Loucy (cell line): Measurements from ENCODE around the gene NRF1.
A peak's percentile ranks its signal among the peaks of the same experiment; 100 is the strongest.

ENCODE experiments used
- H2AFZ ChIP-seq: fragments of 200-600 bp; sonication (generic); 2 replicates; pipeline ENCODE4 v1.6.0; 2016; ENCODE audit warnings: antibody characterized with exemption, mild to moderate bottlenecking, low read length, moderate library complexity
- H3F3A ChIP-seq: fragments of 200-600 bp; 2 replicates; pipeline ENCODE4 v1.6.0; 2016; ENCODE audit warnings: antibody characterized with exemption, low read depth, mild to moderate bottlenecking
- H3K27me3 ChIP-seq: fragments of 200-600 bp; sonication (generic); 2 replicates; pipeline ENCODE4 v1.6.1; 2014; ENCODE audit warnings: low read length, mild to moderate bottlenecking; ENCODE audit not compliant: insufficient read depth, poor library complexity, severe bottlenecking
- H3K36me3 ChIP-seq: fragments of 200-600 bp; sonication (generic); 2 replicates; pipeline ENCODE4 v1.6.1; 2016; ENCODE audit warnings: low read length; ENCODE audit not compliant: insufficient read depth
- H3K4me1 ChIP-seq: fragments of 200-600 bp; sonication (generic); 2 replicates; pipeline ENCODE4 v1.5.1; 2014; ENCODE audit warnings: low read length, mild to moderate bottlenecking; ENCODE audit not compliant: insufficient read depth, poor library complexity, severe bottlenecking
- H3K4me2 ChIP-seq: fragments of 200-600 bp; sonication (generic); 2 replicates; pipeline ENCODE4 v1.6.0; 2014; ENCODE audit warnings: antibody characterized with exemption, low read length, low read depth, mild to moderate bottlenecking; ENCODE audit not compliant: poor library complexity, severe bottlenecking
- H3K4me3 ChIP-seq: fragments of 200-600 bp; sonication (generic); 2 replicates; pipeline ENCODE4 v1.5.1; 2014; ENCODE audit warnings: low read length, mild to moderate bottlenecking, mixed read lengths; ENCODE audit not compliant: poor library complexity, severe bottlenecking
- H3K79me2 ChIP-seq: fragments of 200-600 bp; sonication (generic); 2 replicates; pipeline ENCODE4 v1.6.1; 2014; ENCODE audit warnings: low read length; ENCODE audit not compliant: insufficient read depth
- H3K9ac ChIP-seq: fragments of 200-600 bp; sonication (generic); 2 replicates; pipeline ENCODE4 v1.6.0; 2014; ENCODE audit warnings: mild to moderate bottlenecking, low read depth, low read length, moderate library complexity; ENCODE audit not compliant: poor library complexity, severe bottlenecking
- H3K9me2 ChIP-seq: fragments of 200-600 bp; sonication (generic); replicated peaks from 2 replicates; pipeline ENCODE4 v1.6.1; 2016; ENCODE audit warnings: low read depth, low read length, mixed read lengths
- H3K9me3 ChIP-seq: fragments of 200-600 bp; sonication (generic); 2 replicates; pipeline ENCODE4 v1.6.1; 2014; ENCODE audit warnings: mild to moderate bottlenecking, antibody characterized with exemption, low read length, low read depth; ENCODE audit not compliant: insufficient read depth
- H4K20me1 ChIP-seq: fragments of 200-600 bp; sonication (generic); 2 replicates; pipeline ENCODE4 v1.6.0; 2014; ENCODE audit warnings: antibody characterized with exemption, low read length, mild to moderate bottlenecking; ENCODE audit not compliant: insufficient read depth, poor library complexity, severe bottlenecking
- EZH2phosphoT487 ChIP-seq: fragments of 200-600 bp; IDR thresholded peaks from 2 replicates; pipeline ENCODE4 v1.6.1; 2018; ENCODE audit warnings: antibody characterized with exemption, mild to moderate bottlenecking, moderate library complexity, borderline replicate concordance
- TF ChIP-seq, protein P1 (sequence below): fragments of 200-600 bp; sonication (generic); conservative IDR thresholded peaks from 2 replicates; pipeline ENCODE4 v1.5.1; 2014; ENCODE audit warnings: mild to moderate bottlenecking, antibody characterized with exemption, low read length

Gene NRF1

DNA sequence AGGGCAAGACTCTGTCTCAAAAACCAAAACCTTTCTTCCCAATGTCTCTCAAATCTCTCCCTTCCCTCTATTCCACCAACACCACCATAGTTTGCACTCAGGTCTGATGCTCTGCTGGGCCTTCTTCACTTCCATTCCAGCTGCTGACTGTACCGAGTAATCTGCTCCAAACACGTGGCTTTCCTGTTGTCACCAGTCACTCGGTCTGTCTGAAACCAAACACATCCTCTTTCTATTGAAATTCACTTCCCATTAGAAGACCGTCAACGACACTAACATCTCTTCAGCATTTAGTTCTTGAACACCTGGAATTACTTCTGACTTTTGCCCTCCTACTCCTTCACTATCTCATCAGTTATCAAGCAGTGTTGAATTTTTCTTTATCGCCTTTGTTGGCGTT is 4.7 kb upstream of the NRF1 start:
- no peak for TF ChIP-seq EZH2phosphoT487
- TF ChIP-seq, protein P1, sequence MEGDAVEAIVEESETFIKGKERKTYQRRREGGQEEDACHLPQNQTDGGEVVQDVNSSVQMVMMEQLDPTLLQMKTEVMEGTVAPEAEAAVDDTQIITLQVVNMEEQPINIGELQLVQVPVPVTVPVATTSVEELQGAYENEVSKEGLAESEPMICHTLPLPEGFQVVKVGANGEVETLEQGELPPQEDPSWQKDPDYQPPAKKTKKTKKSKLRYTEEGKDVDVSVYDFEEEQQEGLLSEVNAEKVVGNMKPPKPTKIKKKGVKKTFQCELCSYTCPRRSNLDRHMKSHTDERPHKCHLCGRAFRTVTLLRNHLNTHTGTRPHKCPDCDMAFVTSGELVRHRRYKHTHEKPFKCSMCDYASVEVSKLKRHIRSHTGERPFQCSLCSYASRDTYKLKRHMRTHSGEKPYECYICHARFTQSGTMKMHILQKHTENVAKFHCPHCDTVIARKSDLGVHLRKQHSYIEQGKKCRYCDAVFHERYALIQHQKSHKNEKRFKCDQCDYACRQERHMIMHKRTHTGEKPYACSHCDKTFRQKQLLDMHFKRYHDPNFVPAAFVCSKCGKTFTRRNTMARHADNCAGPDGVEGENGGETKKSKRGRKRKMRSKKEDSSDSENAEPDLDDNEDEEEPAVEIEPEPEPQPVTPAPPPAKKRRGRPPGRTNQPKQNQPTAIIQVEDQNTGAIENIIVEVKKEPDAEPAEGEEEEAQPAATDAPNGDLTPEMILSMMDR = no peak
- no peaks in the 10 kb centered on the region for H3K36me3 ChIP-seq

DNA sequence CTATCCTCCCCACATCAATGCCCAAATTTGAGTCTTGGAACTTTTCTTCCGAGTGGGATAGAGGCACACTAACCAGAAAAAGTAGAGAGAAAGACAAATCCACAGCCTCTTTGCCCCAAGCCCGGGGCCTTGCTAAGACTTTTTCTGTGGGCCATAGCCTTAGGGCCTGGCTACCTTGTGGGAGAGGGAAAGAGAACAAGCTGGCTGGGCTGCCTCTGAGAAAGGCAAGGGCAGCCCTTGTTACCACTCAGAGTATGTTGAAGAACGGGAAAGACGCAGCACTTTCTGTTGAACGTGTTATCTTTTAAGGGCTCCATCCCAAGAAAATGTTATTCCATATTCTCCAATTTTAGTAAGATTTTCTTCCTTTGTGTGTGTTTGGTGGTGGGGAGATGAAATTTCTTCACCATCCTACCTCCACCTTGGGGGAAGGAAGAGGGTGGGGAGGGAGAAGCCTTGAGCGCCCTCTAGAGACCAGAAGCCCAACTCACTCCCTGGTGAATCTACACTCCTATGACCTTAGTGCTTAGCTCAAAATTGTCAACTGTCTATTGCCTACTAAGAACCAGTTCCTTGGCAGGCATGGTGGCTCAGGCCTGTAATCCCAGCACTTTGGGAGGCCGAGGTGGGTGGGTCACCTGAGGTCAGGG is 3.9 kb upstream of the NRF1 start:
- no peak overlapping the region for H3K4me2 ChIP-seq
- no peak overlapping the region for H3K9ac ChIP-seq
- no peak overlapping the region for H2AFZ ChIP-seq
- no peak for TF ChIP-seq EZH2phosphoT487
- TF ChIP-seq, protein P1 = peak; percentile 78
- H3F3A ChIP-seq = peaks cover 10% of the 10 kb centered on the region; the same call in 1 of the 2 replicates
- H3K27me3 ChIP-seq = no peaks in the 10 kb centered on the region
- peaks cover 8% of the 10 kb centered on the region for H4K20me1 ChIP-seq
- H3K9me2 ChIP-seq = no peaks in the 10 kb centered on the region
- no peaks in the 10 kb centered on the region for H3K36me3 ChIP-seq
- H3K9me3 ChIP-seq = no peaks in the 10 kb centered on the region
- peaks cover 31% of the 10 kb centered on the region for H3K79me2 ChIP-seq
- no peak overlapping the region for H3K4me3 ChIP-seq
- peaks cover 19% of the 10 kb centered on the region for H3K4me1 ChIP-seq

More for the DNA sequence above, 4.7 kb upstream of the NRF1 start:
- Histone ChIP-seq H2AFZ (no peak overlapping the region), H3K27me3 (no peaks in the 10 kb centered on the region), H3K4me2 (no peak overlapping the region), H3K4me1 (peaks cover 17% of the 10 kb centered on the region), H3K79me2 (peaks cover 24% of the 10 kb centered on the region), H4K20me1 (peaks cover 4% of the 10 kb centered on the region), H3F3A (peaks cover 10% of the 10 kb centered on the region; the same call in 1 of the 2 replicates), H3K9me3 (no peaks in the 10 kb centered on the region), H3K4me3 (no peak overlapping the region), H3K9ac (no peak overlapping the region), H3K9me2 (no peaks in the 10 kb centered on the region)

DNA sequence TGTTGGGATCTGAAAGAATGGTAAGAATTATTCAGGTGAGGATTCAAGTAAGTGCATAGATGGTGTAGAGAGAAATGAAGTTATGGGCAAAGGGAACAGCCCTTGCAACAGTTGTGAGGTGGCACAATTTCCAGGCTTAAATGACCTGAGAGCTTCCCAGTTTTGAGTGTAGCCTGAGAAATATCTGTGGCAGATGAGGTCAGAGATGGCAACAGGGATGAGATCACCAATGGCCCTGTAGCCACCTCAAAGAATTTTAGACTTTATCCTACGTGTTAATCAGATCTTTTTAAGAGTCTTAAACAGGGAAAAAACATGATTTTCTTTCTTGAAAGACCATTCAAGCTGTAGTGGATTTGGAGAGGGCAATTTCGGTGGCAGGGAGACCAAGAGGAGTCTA is 1.9 kb upstream of the NRF1 start:
- H3K4me2 ChIP-seq = peak overlapping the region; percentile 91
- H3K79me2 ChIP-seq = peaks cover 52% of the 10 kb centered on the region
- H3K9me3 ChIP-seq = no peaks in the 10 kb centered on the region
- H3K9me2 ChIP-seq = no peaks in the 10 kb centered on the region
- peak overlapping the region; percentile 97 for H3K9ac ChIP-seq
- no peaks in the 10 kb centered on the region for H3K27me3 ChIP-seq
- no peaks in the 10 kb centered on the region for H3K36me3 ChIP-seq
- H3K4me3 ChIP-seq = peak overlapping the region; percentile 89
- peaks cover 34% of the 10 kb centered on the region for H3K4me1 ChIP-seq
- TF ChIP-seq EZH2phosphoT487 = no peak
- TF ChIP-seq, protein P1 = no peak
- H3F3A ChIP-seq = peaks cover 8% of the 10 kb centered on the region; the same call in 1 of the 2 replicates
- H2AFZ ChIP-seq = no peak overlapping the region
- H4K20me1 ChIP-seq = peaks cover 19% of the 10 kb centered on the region
